OCI-LY1 (cell line): ENCODE measurements around the gene TNNT2.

Experiments used
- H2AFZ ChIP-seq: fragments of 200-600 bp; sonication (generic), shearing (Covaris generic); 2 replicates; pipeline ENCODE4 v1.6.0; 2014; ENCODE audit warnings: antibody characterized with exemption, mild to moderate bottlenecking, low read length
- H3F3A ChIP-seq: fragments of 200-600 bp; sonication (generic), shearing (Covaris generic); 2 replicates; pipeline ENCODE4 v1.6.0; 2014; ENCODE audit warnings: mild to moderate bottlenecking, antibody characterized with exemption, low read length, moderate library complexity; ENCODE audit not compliant: insufficient read depth
- H3K27ac ChIP-seq: fragments of 200-600 bp; sonication (generic); 2 replicates; pipeline ENCODE4 v1.5.1; 2014; ENCODE audit warnings: low read length, mixed run types, mild to moderate bottlenecking, low read depth; ENCODE audit not compliant: poor library complexity, severe bottlenecking
- H3K27me3 ChIP-seq: fragments of 200-600 bp; sonication (generic); 2 replicates; pipeline ENCODE4 v1.6.0; 2014; ENCODE audit warnings: antibody characterized with exemption, mild to moderate bottlenecking, low read length, moderate library complexity; ENCODE audit not compliant: insufficient read depth
- H3K36me3 ChIP-seq: fragments of 200-600 bp; sonication (generic); 2 replicates; pipeline ENCODE4 v1.6.1; 2014; ENCODE audit warnings: mild to moderate bottlenecking, antibody characterized with exemption, low read length, moderate library complexity, mixed read lengths; ENCODE audit not compliant: insufficient read depth
- H3K4me1 ChIP-seq: fragments of 200-600 bp; sonication (generic); 2 replicates; pipeline ENCODE4 v1.5.1; 2014; ENCODE audit warnings: mild to moderate bottlenecking, low read length, moderate library complexity; ENCODE audit not compliant: insufficient read depth, severe bottlenecking
- H3K4me2 ChIP-seq: fragments of 200-600 bp; sonication (generic), shearing (Covaris generic); 2 replicates; pipeline ENCODE4 v1.6.1; 2014; ENCODE audit warnings: low read length
- H3K4me3 ChIP-seq: fragments of 200-600 bp; sonication (generic); 2 replicates; pipeline ENCODE4 v1.5.1; 2014; ENCODE audit warnings: low read length, low read depth, mild to moderate bottlenecking, mixed read lengths; ENCODE audit not compliant: poor library complexity, severe bottlenecking
- H3K79me2 ChIP-seq: fragments of 200-600 bp; shearing (Covaris generic); 2 replicates; pipeline ENCODE4 v1.6.1; 2016; ENCODE audit warnings: mixed run types, low read length, mixed read lengths; ENCODE audit not compliant: insufficient read depth
- H3K9ac ChIP-seq: fragments of 200-600 bp; sonication (generic), shearing (Covaris generic); 2 replicates; pipeline ENCODE4 v1.6.1; 2014; ENCODE audit warnings: mild to moderate bottlenecking, low read length, mixed read lengths
- H3K9me2 ChIP-seq: fragments of 200-600 bp; sonication (generic), shearing (Covaris generic); 2 replicates; pipeline ENCODE4 v1.6.1; 2014; ENCODE audit warnings: low read depth, mild to moderate bottlenecking, low read length, mixed read lengths
- H3K9me3 ChIP-seq: fragments of 200-600 bp; shearing (Covaris generic); 2 replicates; pipeline ENCODE4 v1.6.1; 2014; ENCODE audit warnings: low read length, mixed read lengths
- H4K20me1 ChIP-seq: fragments of 200-600 bp; sonication (generic), shearing (Covaris generic); 2 replicates; pipeline ENCODE4 v1.6.0; 2016; ENCODE audit warnings: mild to moderate bottlenecking, low read length; ENCODE audit not compliant: insufficient read depth
- EZH2 ChIP-seq: fragments of 200-600 bp; sonication (generic), shearing (Covaris generic); IDR thresholded peaks from 2 replicates; pipeline ENCODE4 v1.8.0; 2017; ENCODE audit warnings: borderline replicate concordance, mixed run types, mild to moderate bottlenecking, antibody characterized with exemption, low read length, moderate library complexity, mixed read lengths
- TF ChIP-seq, protein P1 (sequence below): fragments of 200-600 bp; sonication (generic), shearing (Covaris generic); IDR thresholded peaks from 2 replicates; pipeline ENCODE4 v1.5.1; 2017; ENCODE audit warnings: mild to moderate bottlenecking, antibody characterized with exemption, low read length, moderate library complexity, mixed read lengths

Gene TNNT2

DNA sequence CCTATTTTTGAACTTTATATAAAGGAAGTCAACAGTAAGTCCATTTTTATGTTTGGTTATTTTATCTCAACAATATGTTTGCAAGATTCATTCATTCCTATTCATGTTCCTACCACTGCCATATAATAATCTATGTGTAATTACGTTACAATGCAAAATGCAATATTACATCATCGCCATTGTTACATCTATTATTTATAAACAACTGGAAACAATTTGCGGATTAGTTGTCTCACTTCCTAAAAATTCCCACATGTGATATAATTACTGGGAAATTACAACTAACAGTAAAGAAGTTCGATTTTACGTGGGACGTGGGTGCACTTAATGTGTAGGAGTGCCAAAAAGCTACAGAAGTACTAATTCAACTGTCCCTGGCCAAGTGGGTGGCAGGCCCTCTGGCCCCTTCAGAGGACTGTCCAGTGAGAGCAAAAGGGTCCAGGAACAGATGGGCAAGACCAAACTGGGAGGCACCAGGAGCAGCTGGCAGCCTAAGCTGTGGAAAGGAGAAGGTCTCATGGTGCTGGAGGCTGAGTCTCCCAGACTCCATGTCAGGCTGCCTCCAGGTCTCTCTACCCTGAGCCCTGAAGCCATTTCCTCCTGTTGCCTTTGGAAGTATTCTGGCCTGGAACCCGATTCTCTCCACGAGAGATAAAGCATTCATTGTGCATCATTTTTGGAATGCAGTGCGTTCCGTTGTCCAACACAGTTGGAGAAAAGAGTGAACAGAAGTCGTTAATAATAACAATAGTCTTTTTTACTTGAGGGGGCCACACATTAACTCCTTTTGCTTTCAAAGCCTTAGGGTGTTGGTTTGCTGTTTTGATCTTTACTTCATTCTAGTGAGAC, 42.9 kb downstream of the TNNT2 start:
- no peaks in the 10 kb centered on the region for H3F3A ChIP-seq
- no peak overlapping the region for H3K9ac ChIP-seq
- no peaks in the 10 kb centered on the region for H3K9me2 ChIP-seq
- H3K79me2 ChIP-seq, result no peaks in the 10 kb centered on the region
- H3K9me3 ChIP-seq, result no peaks in the 10 kb centered on the region
- H3K4me3 ChIP-seq, result no peak overlapping the region
- no peaks in the 10 kb centered on the region for H3K4me1 ChIP-seq
- H3K27ac ChIP-seq, result no peak overlapping the region
- H2AFZ ChIP-seq, result no peak overlapping the region
- H3K4me2 ChIP-seq, result no peak overlapping the region
- H3K36me3 ChIP-seq, result no peaks in the 10 kb centered on the region
- TF ChIP-seq EZH2, result no peak
- TF ChIP-seq, protein P1, sequence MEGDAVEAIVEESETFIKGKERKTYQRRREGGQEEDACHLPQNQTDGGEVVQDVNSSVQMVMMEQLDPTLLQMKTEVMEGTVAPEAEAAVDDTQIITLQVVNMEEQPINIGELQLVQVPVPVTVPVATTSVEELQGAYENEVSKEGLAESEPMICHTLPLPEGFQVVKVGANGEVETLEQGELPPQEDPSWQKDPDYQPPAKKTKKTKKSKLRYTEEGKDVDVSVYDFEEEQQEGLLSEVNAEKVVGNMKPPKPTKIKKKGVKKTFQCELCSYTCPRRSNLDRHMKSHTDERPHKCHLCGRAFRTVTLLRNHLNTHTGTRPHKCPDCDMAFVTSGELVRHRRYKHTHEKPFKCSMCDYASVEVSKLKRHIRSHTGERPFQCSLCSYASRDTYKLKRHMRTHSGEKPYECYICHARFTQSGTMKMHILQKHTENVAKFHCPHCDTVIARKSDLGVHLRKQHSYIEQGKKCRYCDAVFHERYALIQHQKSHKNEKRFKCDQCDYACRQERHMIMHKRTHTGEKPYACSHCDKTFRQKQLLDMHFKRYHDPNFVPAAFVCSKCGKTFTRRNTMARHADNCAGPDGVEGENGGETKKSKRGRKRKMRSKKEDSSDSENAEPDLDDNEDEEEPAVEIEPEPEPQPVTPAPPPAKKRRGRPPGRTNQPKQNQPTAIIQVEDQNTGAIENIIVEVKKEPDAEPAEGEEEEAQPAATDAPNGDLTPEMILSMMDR, result no peak
- H3K27me3 ChIP-seq, result no peaks in the 10 kb centered on the region
- H4K20me1 ChIP-seq, result no peaks in the 10 kb centered on the region

DNA sequence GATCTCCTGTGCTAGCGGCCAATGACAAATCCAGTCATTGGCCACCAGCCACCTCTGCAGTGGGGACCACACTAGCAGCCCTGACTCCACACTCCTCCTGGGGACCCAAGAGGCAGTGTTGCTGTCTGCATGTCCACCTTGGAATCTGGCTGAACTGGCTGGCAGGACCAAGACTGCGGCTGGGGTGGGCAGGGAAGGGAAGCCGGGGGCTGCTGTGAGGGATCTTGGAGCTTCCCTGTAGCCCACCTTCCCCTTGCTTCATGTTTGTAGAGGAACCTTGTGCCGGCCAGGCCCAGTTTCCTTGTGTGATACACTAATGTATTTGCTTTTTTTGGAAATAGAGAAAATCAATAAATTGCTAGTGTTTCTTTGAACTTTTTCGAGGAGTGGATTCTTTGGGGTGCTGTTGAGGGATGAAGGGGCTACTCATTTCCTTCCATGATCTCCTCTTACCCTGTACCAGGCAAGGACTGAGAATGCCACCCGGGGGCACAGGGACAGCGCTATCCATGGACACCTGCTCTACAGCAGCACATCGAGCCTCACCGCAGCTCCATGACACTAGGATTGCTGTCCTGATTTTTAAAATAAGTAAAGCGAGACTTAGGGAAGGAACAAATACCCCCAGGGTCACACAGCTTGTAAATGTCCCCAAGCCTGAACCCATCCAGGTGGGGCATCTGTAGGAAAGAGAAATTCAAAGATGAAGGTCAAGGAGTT, 44.7 kb downstream of the TNNT2 start:
- no peaks in the 10 kb centered on the region for H3K79me2 ChIP-seq
- TF ChIP-seq, protein P1, result no peak
- TF ChIP-seq EZH2, result no peak
- H3K27me3 ChIP-seq, result no peaks in the 10 kb centered on the region

DNA sequence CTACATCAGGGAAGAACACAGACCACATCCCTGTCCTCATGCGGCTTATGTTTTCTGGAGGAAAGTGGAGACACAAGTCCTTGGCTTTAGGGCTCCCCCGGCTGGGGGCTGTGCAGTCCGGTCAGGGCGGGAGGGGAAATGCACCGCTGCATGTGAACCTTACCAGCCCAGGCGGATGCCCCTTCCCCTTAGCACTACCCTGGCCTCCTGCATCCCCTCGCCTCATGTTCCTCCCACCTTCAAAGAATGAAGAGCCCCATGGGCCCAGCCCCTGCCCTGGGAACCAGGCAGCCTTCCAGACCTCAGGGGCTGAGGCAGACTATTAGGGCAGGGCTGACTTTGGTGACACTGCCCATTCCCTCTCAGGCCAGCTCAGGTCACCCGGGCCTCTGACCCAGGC, 45.5 kb downstream of the TNNT2 start:
- Histone ChIP-seq H4K20me1 (no peaks in the 10 kb centered on the region), H3K27ac (no peak overlapping the region), H3K9ac (no peak overlapping the region), H3K27me3 (no peaks in the 10 kb centered on the region), H3K79me2 (no peaks in the 10 kb centered on the region), H3F3A (no peaks in the 10 kb centered on the region), H3K4me1 (no peaks in the 10 kb centered on the region), H3K4me3 (no peak overlapping the region), H2AFZ (no peak overlapping the region), H3K4me2 (no peak overlapping the region), H3K36me3 (no peaks in the 10 kb centered on the region), H3K9me3 (no peaks in the 10 kb centered on the region), H3K9me2 (no peaks in the 10 kb centered on the region)
- no peak for TF ChIP-seq EZH2
- TF ChIP-seq, protein P1, result no peak

More for the DNA sequence above, 44.7 kb downstream of the TNNT2 start:
- H2AFZ ChIP-seq, result no peak overlapping the region
- no peak overlapping the region for H3K4me2 ChIP-seq
- no peaks in the 10 kb centered on the region for H3K4me1 ChIP-seq
- H3K27ac ChIP-seq, result no peak overlapping the region
- H4K20me1 ChIP-seq, result no peaks in the 10 kb centered on the region
- H3K9me3 ChIP-seq, result no peaks in the 10 kb centered on the region
- H3K9me2 ChIP-seq, result no peaks in the 10 kb centered on the region
- no peak overlapping the region for H3K4me3 ChIP-seq
- no peak overlapping the region for H3K9ac ChIP-seq
- H3F3A ChIP-seq, result no peaks in the 10 kb centered on the region
- H3K36me3 ChIP-seq, result no peaks in the 10 kb centered on the region
